Colon (tissue), 2 donors: ENCODE data around the gene UFSP2.

ENCODE experiments used
- FAIRE-seq: peaks from 2 replicates; lab custom pipeline; 2012; peaks lifted over from hg19 to GRCh38; lab: Jason Lieb, UNC
- donor health status: control.
- donor health status: control.

Gene UFSP2

DNA sequence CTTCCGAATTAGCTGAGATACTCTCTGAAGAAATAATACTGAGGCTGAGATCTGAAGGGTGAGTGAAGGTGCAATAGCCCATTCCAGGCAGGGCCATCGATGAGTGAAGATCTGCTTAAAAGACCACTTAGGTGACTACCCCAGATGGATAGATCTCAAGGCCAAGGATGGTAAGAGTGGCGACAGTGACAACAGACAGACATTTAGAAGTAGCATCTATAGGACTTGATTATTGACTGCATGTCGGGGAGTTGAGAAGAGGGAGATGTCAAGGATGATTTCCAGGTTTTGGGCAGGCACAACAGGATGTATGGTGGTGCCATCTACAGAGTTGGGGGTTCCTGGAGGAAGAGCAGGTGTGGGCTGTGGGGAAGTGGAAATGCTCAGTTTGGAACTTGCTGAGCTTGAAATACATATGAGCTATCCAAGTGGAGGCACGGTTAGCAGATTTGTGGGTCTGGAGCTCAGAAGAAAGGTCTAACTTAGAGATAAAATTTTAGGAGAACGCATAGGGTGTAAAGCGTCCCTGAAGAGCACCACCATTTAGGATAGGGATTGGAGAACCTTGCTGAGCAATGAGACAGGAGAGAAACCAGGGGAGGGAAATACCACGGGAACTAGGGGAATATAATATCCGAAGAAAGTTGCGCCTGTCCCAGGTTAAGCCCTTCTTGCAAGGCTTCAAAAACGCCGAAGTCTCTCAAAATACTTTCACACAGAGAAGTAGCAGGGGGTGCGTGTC, 688 bp downstream of the UFSP2 start:
- FAIRE-seq, result no peak

DNA sequence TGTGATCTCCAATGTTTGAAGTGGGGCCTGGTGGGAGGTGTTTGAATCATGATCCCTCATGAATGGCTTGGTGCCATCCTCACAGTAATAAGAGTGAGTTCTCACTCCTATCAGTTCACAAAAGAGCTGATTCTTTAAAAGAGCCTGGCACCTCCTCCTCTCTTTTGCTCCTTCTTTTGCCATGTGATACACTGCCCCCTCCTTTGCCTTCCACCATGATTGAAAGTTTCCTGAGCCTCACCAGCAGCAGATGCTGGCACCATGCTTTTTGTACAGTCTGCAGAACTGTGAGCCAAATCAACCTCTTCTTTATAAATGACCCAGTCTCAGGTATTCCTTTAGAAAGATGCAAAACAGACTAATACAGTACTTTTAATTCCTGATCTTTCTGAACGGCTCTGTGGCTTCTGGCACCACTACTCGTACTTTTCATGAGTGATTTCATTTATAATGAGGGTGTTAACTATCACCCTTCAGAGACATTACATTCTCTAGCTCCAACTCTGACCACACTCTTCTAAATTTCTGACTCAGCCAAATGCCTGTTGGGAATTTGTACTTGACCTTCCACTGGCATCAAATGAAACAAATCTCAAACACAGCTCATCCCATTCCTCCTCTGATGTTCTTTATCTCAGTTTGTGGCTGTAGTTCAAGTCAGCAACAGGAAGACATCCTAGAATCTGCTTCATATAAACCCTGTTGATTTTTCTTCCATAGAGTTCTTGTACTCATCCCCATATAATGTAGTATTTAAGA, 4.2 kb downstream of the UFSP2 start:
- no peak for FAIRE-seq

DNA sequence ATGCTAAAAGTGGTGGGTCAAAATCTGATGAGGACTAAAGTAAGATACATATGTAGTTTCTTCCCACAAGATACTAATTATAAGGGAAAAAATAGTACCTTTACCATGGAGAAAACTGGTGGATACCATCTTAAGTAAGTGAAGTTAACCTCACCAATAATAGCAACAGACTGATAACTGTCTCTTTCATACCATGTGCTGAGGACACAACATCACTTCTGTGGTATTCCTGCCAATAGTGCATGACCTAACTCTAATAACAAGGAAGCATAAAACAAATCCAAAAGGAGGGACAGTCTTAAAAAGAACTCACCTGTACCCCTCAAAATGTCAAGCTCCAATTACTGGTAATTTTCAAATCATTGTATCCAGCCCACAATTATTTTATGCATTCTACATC, 8.8 kb downstream of the UFSP2 start:
- FAIRE-seq, result no peak

DNA sequence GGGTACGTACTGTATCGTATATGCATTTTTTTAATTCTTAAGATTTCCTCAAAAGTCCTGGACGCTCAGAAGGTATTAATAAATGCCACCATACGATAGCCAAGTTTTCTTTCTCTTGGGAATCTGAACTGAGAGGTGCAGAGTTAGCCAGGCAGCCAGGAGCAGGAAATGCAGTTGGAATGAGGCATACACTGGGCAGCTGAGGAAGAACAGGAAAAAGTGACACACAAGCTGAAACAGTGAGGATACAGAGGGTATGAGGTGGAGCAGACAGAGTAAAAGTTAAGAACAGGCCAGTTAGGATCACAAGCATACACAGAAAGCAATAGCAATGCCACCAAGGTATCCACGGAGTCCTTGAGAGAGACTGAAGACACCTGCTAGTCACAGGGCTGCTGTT, 13.4 kb downstream of the UFSP2 start:
- no peak for FAIRE-seq

DNA sequence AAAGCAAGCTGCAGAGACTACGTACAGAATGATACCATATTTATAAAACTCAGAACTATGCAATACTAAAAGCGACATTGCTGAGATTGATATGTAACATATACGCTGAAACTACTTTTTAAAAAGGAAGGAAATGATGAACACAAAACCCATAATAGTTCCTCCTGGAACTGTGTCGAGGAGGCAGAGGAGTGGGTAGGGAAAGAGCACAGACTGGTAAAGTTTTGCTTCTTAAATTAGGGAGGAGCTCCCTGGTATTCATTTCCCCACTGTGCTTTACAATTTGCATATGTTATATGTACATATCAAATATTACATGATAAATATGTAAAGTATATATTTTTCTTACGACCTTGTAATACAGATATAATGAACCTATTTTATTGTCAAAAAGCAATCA, 13.9 kb downstream of the UFSP2 start:
- no peak for FAIRE-seq

DNA sequence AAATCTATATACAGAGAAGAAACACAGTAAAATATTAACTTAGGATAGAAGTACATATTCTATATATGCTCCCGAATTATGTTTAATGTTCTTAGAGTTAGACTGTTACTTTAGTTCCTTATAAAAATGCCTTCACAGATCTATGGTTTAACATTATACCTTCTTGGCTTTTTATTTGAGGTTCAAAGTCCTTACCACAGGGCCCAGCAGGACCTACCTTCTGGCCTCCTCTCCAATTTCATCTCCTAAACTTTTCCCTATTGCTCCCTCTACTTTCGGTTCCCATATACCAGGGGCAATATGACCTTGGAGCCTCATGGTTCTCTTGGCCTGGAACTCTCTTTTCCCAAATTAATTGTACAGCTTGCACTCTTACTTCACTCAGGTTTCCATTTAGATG, 17.3 kb downstream of the UFSP2 start:
- FAIRE-seq, result no peak

DNA sequence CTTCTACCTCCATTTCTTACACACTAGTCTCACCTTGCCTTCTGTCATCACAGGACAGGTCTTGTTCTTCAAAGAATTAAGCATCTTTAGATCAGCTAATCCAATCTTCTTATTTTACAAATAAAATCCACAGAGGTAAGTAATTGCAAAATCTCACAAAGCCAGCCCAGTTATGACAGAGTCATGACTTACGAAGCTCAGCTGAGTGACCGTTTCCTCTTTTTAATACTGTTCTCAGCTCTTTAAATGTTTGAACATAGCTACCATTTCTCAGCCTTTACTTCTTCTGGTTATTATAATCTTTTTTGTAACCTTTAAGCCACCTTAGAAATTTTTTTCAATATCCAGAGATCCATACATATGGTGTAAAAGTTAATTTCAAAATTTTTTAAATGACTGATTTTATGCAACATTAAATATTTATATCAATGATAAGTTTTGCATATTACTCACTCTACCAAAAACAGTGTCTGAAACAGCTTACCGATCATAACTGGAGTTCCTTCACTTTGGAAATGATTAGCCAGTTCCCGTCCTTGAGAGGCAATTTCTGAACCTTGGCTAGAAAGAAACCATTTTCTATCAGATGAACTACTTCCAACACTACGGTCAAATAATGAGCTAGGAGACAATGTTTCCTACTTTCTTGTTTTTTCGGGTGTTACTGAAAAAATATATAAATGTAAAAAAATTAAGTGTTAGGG, 20.3 kb downstream of the UFSP2 start:
- no peak for FAIRE-seq

DNA sequence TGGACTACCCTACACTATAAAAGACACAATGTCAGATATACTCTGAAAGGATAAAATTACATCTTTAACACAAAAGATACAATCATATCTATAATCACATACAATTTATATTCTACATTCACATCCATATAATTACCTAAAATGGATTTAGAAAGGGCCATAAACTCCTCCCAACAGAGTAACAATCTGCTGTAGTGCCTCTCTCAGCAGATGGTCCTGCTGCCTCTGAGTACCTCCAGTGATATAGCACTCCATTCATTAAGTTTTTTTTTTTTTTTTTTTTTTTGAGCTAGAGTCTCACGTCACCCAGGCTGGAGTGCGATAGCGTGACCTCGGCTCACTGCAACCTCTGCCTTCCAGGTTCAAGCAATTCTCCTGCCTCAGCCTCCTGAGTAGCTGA, 21.7 kb downstream of the UFSP2 start:
- FAIRE-seq, result no peak

DNA sequence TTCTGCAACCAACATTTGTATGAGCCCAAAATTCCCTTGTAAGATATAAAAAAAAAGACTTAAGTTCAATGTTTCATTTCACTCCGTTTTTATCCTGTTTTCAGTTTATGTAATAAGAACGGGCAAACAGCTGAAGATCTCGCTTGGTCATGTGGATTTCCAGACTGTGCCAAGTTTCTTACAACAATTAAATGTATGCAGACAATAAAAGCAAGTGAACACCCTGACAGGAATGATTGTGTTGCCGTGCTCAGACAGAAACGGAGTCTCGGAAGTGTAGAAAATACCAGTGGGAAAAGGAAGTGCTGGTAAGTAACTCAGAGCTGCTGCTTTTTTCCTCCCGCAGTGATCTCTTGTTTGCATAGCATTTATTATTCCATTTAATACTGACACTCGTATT, 26.3 kb downstream of the UFSP2 start:
- peak; percentile 38 for FAIRE-seq

DNA sequence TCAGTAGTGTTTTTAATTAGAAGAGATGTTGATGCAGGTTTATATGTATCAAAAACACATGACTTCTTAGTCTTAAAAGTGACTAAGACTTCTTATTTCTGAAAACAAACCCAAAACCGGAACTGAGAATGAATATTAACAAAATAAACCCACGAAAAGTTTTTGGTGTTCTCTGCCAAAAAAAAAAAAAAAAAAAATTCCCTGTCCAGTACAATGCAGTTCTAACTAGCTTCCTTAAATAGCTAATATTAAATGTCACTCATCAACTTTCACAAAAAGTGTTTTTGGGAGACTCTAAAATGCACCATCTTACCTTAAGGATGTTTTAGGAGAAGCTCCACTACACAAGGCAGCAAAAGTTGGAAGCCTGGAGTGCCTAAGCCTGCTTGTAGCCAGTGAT, 27.1 kb downstream of the UFSP2 start:
- no peak for FAIRE-seq

DNA sequence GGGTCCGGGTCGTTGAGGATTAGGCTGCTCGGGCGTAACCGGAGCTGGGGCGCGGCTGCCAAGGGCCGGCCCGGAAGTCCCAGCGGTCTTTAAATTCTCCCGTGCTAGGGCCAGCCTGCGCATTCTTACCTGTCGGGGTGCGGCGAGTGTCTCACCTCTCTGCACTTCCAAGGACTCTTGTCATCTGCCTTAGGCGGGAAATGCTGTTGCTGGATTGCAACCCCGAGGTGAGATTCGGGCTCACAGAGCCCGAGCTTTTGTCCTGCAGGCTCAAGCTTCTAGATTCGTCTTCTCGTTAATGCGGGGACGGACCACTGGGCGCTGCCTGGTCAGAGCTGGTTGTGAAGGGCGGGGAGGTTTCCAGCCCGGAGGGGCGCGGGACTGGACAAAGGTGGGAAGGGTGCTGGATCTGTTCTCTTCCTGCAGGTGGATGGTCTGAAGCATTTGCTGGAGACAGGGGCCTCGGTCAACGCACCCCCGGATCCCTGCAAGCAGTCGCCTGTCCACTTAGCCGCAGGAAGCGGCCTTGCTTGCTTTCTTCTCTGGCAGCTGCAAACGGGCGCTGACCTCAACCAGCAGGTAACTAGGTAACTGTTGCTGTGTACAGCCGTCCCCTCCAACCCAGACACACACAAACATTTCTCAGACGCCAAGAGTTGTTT, 28.9 kb downstream of the UFSP2 start, which contains the start of gene ANKRD37:
ANKRD37 (plus strand) TSS at position 118 of the 662 bp plus-strand sequence; CDS start at position 201, 83 bp downstream.
- no peak for FAIRE-seq

DNA sequence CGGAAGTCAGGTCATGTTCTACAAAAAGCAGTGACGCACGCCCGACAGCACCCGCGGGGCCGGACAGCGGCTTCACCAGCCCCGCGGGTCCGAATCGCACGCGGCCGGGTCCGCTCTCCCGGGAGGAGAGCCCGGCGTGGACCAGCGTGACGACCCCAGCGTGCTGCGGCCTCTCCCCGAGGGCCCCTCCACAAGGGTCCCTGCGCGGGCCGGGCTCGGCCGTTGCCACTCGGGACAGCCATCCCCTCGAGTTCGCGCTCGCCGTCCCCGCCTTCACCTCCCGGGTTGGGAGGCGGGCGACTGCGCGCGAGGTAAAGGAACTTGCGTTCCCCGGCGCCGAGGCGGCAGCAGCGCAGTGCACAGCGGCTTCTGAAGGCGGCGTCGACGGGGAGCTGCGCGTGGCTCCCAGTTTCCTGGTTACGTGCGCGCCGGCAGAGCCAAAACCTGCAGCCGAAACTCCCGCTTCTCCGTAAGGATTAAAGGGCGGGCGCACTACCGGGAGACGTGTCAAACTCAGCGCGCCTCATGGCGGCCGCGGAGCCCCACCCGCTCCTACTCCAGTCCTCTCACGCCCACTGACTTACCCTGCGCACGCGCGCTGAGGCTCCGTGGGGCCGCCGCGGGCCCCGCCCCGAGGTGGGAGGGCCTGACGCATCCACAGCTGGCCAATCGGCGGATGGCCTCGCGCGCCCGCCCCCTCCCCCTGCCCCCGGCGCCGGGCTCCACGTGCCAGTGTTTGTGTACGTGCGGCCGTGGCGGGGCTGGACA, 29.6 kb downstream of the UFSP2 start:
- FAIRE-seq, result no peak

DNA sequence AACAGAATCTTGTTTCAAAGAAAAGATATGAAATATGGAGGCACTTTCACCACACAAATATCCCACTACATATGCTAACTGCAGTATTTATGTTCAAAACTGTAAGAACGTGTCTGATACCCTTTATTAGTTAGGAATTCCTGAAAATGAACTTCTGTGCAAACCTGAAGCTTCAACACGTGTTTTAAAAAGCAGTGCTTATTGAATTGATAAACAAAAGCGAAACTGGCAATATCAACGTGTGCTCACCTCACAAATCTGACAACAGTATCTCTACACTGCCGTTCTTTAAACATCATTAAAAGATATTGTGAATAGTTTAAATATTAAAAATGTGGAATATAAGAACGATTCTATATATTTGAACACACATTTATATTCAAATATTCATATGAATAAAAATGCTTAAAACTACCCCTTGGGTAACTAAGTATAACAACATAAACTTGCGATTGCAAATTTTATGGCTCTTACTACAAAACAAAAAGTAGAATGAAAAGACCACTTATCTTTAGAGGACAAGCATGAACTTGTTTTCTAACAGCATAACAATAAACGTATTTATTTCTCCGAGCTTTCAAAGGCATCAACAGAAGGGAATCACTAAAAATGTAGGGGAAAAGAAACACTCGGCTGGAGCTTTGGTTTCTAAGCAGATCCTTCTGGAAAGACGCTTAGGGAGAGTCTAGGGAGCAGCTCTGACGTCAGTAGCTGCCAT, 30.4 kb downstream of the UFSP2 start, which contains the start of gene LRP2BP:
LRP2BP (minus strand) TSS at position 687 of the 718 bp plus-strand sequence. CDS start 17,738 bp downstream, outside the sequence.
- FAIRE-seq, result peak; percentile 55

DNA sequence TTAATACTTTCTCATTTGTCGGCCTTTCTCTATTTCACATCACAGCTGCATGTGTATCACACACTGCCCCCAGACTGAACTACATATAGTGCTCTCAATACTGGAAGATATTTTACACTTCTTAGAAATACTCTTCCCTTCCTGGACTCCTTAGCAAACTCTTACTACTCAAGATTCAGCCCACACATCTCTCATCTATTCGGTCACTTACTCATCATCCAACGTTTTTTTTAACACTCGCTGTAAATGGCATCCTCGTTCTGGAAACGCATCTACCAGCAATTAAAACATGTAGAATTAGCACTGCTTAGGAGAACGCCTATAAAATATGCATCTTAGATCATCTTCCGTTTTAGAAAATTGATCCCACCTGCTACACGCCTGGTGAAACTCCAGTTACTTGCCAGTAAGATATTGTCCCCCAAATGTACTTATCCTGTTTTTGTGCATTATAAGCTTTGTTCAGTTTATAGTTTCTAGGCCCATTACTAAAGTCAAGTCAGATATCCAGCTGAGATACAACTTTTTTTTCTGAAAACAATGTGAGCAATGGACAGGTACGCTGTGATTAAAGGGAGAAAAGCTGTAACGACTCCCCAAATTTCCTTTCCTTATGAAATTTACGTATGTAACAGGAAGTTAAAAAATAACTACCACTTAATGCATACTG, 31.1 kb downstream of the UFSP2 start:
- no peak for FAIRE-seq

DNA sequence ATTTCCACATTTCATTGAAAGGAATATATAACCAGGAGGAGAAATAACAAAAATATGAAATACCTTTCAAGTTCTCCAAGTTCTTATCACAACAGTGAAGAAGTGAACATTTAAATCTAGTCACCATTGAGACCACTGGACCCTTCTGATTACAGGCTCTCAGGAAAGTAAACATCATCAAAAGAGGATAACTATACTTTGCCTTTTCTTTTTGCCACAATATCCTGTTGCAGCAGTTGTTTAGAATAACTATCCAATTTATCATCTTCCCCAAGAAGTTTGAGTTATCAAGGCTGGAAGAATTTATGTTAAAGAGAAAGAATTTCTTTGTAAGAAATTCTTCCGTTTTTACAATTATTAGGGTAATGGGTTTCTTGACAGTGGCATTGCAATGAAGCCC, 33.6 kb downstream of the UFSP2 start:
- FAIRE-seq, result no peak

DNA sequence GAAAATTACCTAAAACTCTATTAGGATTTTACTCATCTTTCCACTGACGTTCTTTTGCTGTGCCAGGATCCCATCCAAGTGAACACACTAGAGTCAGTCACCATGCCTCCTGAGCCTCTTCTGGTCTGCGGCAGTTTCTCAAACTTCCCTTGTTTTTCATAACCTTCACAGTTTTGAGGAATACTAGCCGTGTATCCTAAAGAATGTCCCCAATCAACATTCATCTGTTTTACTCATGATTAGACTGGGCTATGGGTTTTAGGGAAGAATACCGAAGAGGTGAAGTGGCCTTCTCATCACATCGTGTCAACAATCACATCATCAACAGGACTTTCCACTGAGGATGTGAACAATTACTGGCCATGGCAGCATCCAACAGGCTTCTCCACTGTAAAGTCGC, 34.8 kb downstream of the UFSP2 start:
- no peak for FAIRE-seq

DNA sequence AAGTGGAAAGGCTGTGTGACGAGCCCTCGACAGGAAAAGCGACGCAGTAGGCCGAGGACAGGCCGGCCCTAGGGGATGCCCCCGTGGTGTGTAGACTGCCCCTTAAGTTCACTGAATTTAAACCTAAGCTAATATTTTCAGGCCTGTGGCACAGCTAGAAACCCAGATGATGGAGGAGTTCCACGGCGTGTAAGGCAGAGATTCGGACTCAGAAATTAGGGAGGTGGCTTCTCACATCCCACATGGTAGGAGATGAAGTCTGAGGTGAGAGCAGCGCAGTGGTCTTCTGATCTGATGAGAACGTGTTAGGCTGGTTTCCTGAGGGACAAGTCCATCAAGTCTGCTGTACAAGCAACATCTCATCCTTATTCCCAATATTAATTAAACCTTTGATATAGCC, 37.8 kb downstream of the UFSP2 start:
- FAIRE-seq, result no peak

DNA sequence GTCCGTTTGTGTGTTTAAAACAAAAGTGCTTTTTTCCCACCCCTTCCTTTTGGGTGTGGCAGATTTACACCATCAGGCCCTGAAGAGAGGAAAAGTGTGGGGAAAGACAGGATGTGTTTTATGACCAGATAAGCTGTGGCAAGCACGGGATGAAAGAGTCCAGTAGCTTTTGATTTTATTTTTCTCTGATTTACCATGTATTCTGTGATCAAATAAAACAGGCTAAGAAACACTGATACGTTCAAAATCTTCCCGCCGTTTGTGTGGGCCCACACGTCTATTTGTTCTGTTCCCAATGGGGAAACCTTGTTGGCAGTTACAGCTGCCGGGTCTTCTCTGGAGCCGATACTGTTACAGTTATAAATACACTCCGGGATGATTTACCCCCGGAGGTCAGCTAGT, 40.8 kb downstream of the UFSP2 start:
- no peak for FAIRE-seq

DNA sequence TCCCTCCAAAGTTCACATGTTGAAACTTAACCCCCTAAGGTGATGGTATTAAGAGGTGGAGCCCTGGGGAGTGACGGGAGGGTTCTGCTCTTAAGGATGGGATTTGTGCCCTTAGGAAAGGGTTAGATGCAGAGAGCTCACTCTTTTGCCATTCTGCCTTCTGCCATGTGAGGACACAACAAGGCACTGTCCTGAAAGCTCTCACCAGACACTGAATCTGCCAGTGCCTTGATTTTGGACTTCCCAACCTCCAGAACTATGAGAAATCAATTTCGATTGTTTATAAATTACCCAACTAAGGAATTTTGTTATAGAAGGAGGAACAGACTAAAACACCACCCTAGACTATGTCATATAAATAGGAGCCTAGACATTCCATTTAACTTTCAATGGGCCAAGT, 41.7 kb downstream of the UFSP2 start:
- FAIRE-seq, result no peak

DNA sequence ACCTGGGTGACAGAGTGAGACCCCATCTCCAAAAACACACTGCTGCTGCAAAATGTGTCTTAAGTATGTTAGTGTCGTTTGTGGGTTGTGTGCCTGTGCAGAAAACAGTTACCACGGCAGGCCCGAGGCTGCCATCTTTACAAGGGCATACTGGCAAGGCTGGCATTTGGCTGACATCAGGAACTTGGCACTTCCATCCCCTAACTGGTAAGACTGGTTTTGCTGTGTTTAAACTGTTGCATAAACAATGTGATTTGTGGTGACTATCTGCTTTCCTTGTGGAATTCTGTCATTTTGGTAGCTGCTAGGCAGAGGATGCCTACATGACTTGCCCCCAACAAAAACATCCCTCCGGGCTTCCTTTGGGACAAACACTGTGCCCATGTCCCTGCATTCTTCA, 42.3 kb downstream of the UFSP2 start:
- no peak for FAIRE-seq
